ENCODE results near the gene PRR5.
A peak's percentile ranks its signal among the peaks of the same experiment; 100 is the strongest.

PRR5 gene

GRCh38 chr22:44719586-44720368 is 17.8 kb downstream of the PRR5 start:
- DNase-seq (ENCODE audit: low spot score), result no peak

- no peak for DNase-seq (ENCODE audit: low spot score)
Observed at GRCh38 chr22:44721213-44721612, 19.2 kb downstream of the PRR5 start.

GRCh38 chr22:44722611-44723010 is 20.6 kb downstream of the PRR5 start:
- no peak for DNase-seq (ENCODE audit: low spot score)

- DNase-seq (ENCODE audit: low spot score), result peak; percentile 49
Observed at GRCh38 chr22:44723801-44724200, 21.8 kb downstream of the PRR5 start.

GRCh38 chr22:44724416-44724815 is 22.4 kb downstream of the PRR5 start:
- DNase-seq (ENCODE audit: low spot score), result no peak

GRCh38 chr22:44724859-44725258 is 22.9 kb downstream of the PRR5 start:
- DNase-seq (ENCODE audit: low spot score), result no peak

GRCh38 chr22:44726439-44726838 is 24.4 kb downstream of the PRR5 start:
- DNase-seq (ENCODE audit: low spot score), result no peak

GRCh38 chr22:44727148-44727547 is 25.1 kb downstream of the PRR5 start:
- DNase-seq (ENCODE audit: low spot score), result no peak

GRCh38 chr22:44727709-44728108 is 25.7 kb downstream of the PRR5 start:
- no peak for DNase-seq (ENCODE audit: low spot score)

- DNase-seq (ENCODE audit: low spot score), result no peak
Observed at GRCh38 chr22:44728761-44729324, 26.8 kb downstream of the PRR5 start.

- DNase-seq (ENCODE audit: low spot score), result no peak
Observed at GRCh38 chr22:44729391-44730021, 27.5 kb downstream of the PRR5 start.

- DNase-seq (ENCODE audit: low spot score), result no peak
Observed at GRCh38 chr22:44730022-44730393, 28.0 kb downstream of the PRR5 start.

GRCh38 chr22:44730490-44731356 is 28.7 kb downstream of the PRR5 start:
- no peak for DNase-seq (ENCODE audit: low spot score)

- DNase-seq (ENCODE audit: low spot score), result no peak
Observed at GRCh38 chr22:44731357-44731970, 29.5 kb downstream of the PRR5 start.

- no peak for DNase-seq (ENCODE audit: low spot score)
Observed at GRCh38 chr22:44732017-44732561, 30.1 kb downstream of the PRR5 start.

GRCh38 chr22:44732661-44733060 is 30.7 kb downstream of the PRR5 start:
- no peak for DNase-seq (ENCODE audit: low spot score)

GRCh38 chr22:44733426-44734106 is 31.6 kb downstream of the PRR5 start:
- no peak for DNase-seq (ENCODE audit: low spot score)

- DNase-seq (ENCODE audit: low spot score), result no peak
Observed at GRCh38 chr22:44734278-44734677, 32.3 kb downstream of the PRR5 start.

- no peak for DNase-seq (ENCODE audit: low spot score)
Observed at GRCh38 chr22:44734801-44735517, 33.0 kb downstream of the PRR5 start.
